MM.1S (cell line): Measurements from ENCODE around the gene HOXA6.

ENCODE experiments used
- DNase-seq: peaks from one replicate; pipeline ENCODE4 v3.0.0-alpha.2; 2015
- H2AFZ ChIP-seq: fragments of 300-600 bp; sonication (generic); 2 replicates; pipeline ENCODE4 v1.6.0; 2016; ENCODE audit warnings: antibody characterized with exemption, low read length
- H3F3A ChIP-seq: fragments of 300-600 bp; sonication (generic); 2 replicates; pipeline ENCODE4 v1.6.1; 2016; ENCODE audit warnings: mild to moderate bottlenecking, antibody characterized with exemption, low read length, moderate library complexity, mixed read lengths; ENCODE audit not compliant: insufficient read depth
- H3K27ac ChIP-seq: fragments of 300-600 bp; sonication (generic); 2 replicates; pipeline ENCODE4 v1.5.1; 2016; ENCODE audit warnings: mild to moderate bottlenecking, low read length
- H3K27me3 ChIP-seq: fragments of 300-600 bp; sonication (generic); replicated peaks from 2 replicates; pipeline ENCODE4 v1.6.0; 2016; ENCODE audit warnings: low read length; ENCODE audit not compliant: insufficient read depth
- H3K36me3 ChIP-seq: fragments of 300-600 bp; sonication (generic); replicated peaks from 2 replicates; pipeline ENCODE4 v1.6.1; 2016; ENCODE audit warnings: mild to moderate bottlenecking, low read length, mixed read lengths; ENCODE audit not compliant: insufficient read depth
- H3K4me1 ChIP-seq: fragments of 300-600 bp; sonication (generic); 2 replicates; pipeline ENCODE4 v1.6.1; 2016; ENCODE audit warnings: low read length, mixed read lengths
- H3K4me2 ChIP-seq: fragments of 300-600 bp; sonication (generic); 2 replicates; pipeline ENCODE4 v1.6.0; 2016; ENCODE audit warnings: low read depth, low read length
- H3K4me3 ChIP-seq: fragments of 300-600 bp; sonication (generic); 2 replicates; pipeline ENCODE4 v1.5.1; 2016; ENCODE audit warnings: low read length, mixed read lengths
- H3K79me2 ChIP-seq: fragments of 300-600 bp; sonication (generic); 2 replicates; pipeline ENCODE4 v1.6.1; 2016; ENCODE audit warnings: mixed run types, low read length, mixed read lengths
- H3K9ac ChIP-seq: fragments of 300-600 bp; sonication (generic); 2 replicates; pipeline ENCODE4 v1.6.1; 2016; ENCODE audit warnings: low read length, mixed read lengths
- H3K9me2 ChIP-seq: fragments of 300-600 bp; sonication (generic); replicated peaks from 2 replicates; pipeline ENCODE4 v1.6.1; 2016; ENCODE audit warnings: mild to moderate bottlenecking, low read length, mixed read lengths; ENCODE audit not compliant: insufficient read depth
- H3K9me3 ChIP-seq: fragments of 300-600 bp; sonication (generic); replicated peaks from 2 replicates; pipeline ENCODE4 v1.6.1; 2016; ENCODE audit warnings: mild to moderate bottlenecking, low read length, mixed read lengths; ENCODE audit not compliant: insufficient read depth
- H4K20me1 ChIP-seq: fragments of 300-600 bp; sonication (generic); 2 replicates; pipeline ENCODE4 v1.6.1; 2016; ENCODE audit warnings: mild to moderate bottlenecking, low read length, moderate library complexity, mixed read lengths; ENCODE audit not compliant: insufficient read depth
- CTCF ChIP-seq: fragments of 300-600 bp; sonication (generic); IDR thresholded peaks from 2 replicates; pipeline ENCODE4 v1.5.1; 2016; ENCODE audit warnings: antibody characterized with exemption, low read length, mixed read lengths
- EZH2 ChIP-seq: fragments of 300-600 bp; sonication (generic); optimal IDR thresholded peaks from 2 replicates; pipeline ENCODE3; 2017; ENCODE audit warnings: low read depth, mild to moderate bottlenecking, antibody characterized with exemption, low read length, mixed read lengths
- EZH2phosphoT487 ChIP-seq: fragments of 300-600 bp; sonication (generic); IDR thresholded peaks from 2 replicates; pipeline ENCODE4 v1.6.1; 2018; ENCODE audit warnings: antibody characterized with exemption, low read length

Gene HOXA6

GRCh38 chr7:27191833-27192545, 44.4 kb upstream of the HOXA6 start:
- Histone ChIP-seq H3F3A (no peaks in the 10 kb centered on the region), H3K9ac (no peak overlapping the region), H3K4me2 (peak overlapping the region; percentile 79; the same call in 1 of the 2 replicates), H3K27me3 (peaks cover 94% of the 10 kb centered on the region), H3K9me2 (no peaks in the 10 kb centered on the region), H3K4me3 (no peak overlapping the region), H3K9me3 (no peaks in the 10 kb centered on the region), H3K79me2 (no peaks in the 10 kb centered on the region), H3K4me1 (no peaks in the 10 kb centered on the region), H3K27ac (no peak overlapping the region), H4K20me1 (no peaks in the 10 kb centered on the region), H3K36me3 (no peaks in the 10 kb centered on the region), H2AFZ (no peak overlapping the region)
- DNase-seq: no peak
- TF ChIP-seq EZH2phosphoT487: no peak
- no peak for TF ChIP-seq EZH2
- no peak for TF ChIP-seq CTCF

- Histone ChIP-seq H3K27ac (no peak overlapping the region), H3K36me3 (no peaks in the 10 kb centered on the region), H4K20me1 (no peaks in the 10 kb centered on the region), H3K4me1 (no peaks in the 10 kb centered on the region), H3K9me3 (no peaks in the 10 kb centered on the region), H3K9me2 (no peaks in the 10 kb centered on the region), H3K4me3 (no peak overlapping the region), H3F3A (no peaks in the 10 kb centered on the region), H3K9ac (no peak overlapping the region), H3K27me3 (peaks cover 95% of the 10 kb centered on the region), H3K4me2 (no peak overlapping the region), H3K79me2 (no peaks in the 10 kb centered on the region), H2AFZ (no peak overlapping the region)
- TF ChIP-seq CTCF (no peak), EZH2phosphoT487 (no peak), EZH2 (no peak)
- DNase-seq: no peak
Observed at GRCh38 chr7:27191161-27191731, 43.7 kb upstream of the HOXA6 start.

GRCh38 chr7:27189997-27190748, 42.6 kb upstream of the HOXA6 start:
- DNase-seq: no peak
- Histone ChIP-seq H3F3A (no peaks in the 10 kb centered on the region), H3K4me3 (no peak overlapping the region), H3K4me2 (no peak overlapping the region), H3K4me1 (no peaks in the 10 kb centered on the region), H3K27ac (no peak overlapping the region), H3K27me3 (peaks cover 97% of the 10 kb centered on the region), H3K9me2 (no peaks in the 10 kb centered on the region), H2AFZ (no peak overlapping the region), H4K20me1 (no peaks in the 10 kb centered on the region), H3K36me3 (no peaks in the 10 kb centered on the region), H3K79me2 (no peaks in the 10 kb centered on the region), H3K9ac (no peak overlapping the region), H3K9me3 (no peaks in the 10 kb centered on the region)
- no peak for TF ChIP-seq EZH2phosphoT487
- TF ChIP-seq EZH2: no peak
- no peak for TF ChIP-seq CTCF
